ENCODE measurements around the gene MICAL2.

Gene MICAL2

GRCh38 chr11:12137005-12137690 lies 26.8 kb downstream of the MICAL2 start:
- H3K79me2 ChIP-seq (ENCODE audit: low read length), result no peaks in the 10 kb centered on the region
- H3K9ac ChIP-seq (ENCODE audit: low read length), result no peak overlapping the region
- H3K4me1 ChIP-seq (ENCODE audit: low read length), result no peaks in the 10 kb centered on the region
- H3K9me3 ChIP-seq (ENCODE audit: insufficient read depth, low read length), result no peaks in the 10 kb centered on the region
- TF ChIP-seq, protein P1, sequence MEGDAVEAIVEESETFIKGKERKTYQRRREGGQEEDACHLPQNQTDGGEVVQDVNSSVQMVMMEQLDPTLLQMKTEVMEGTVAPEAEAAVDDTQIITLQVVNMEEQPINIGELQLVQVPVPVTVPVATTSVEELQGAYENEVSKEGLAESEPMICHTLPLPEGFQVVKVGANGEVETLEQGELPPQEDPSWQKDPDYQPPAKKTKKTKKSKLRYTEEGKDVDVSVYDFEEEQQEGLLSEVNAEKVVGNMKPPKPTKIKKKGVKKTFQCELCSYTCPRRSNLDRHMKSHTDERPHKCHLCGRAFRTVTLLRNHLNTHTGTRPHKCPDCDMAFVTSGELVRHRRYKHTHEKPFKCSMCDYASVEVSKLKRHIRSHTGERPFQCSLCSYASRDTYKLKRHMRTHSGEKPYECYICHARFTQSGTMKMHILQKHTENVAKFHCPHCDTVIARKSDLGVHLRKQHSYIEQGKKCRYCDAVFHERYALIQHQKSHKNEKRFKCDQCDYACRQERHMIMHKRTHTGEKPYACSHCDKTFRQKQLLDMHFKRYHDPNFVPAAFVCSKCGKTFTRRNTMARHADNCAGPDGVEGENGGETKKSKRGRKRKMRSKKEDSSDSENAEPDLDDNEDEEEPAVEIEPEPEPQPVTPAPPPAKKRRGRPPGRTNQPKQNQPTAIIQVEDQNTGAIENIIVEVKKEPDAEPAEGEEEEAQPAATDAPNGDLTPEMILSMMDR (IDR thresholded peaks at IDR 0.05; ENCODE audit: low read depth, low read length), result no peak
- TF ChIP-seq EZH2phosphoT487 (IDR thresholded peaks at IDR 0.05; ENCODE audit: low read depth), result no peak
- H3K27ac ChIP-seq (ENCODE audit: low read length), result no peak overlapping the region
- no peak overlapping the region for H3K4me2 ChIP-seq (ENCODE audit: low read length)
- H2AFZ ChIP-seq (ENCODE audit: low read depth, low read length), result no peak overlapping the region
- H4K20me1 ChIP-seq (ENCODE audit: insufficient read depth, low read length), result no peaks in the 10 kb centered on the region
- H3K4me3 ChIP-seq (ENCODE audit: low read length), result no peak overlapping the region
- 0 out of 2 replicates have a peak, but pooled peaks cover 5% of the 10 kb centered on the region for H3K27me3 ChIP-seq (ENCODE audit: low read depth, low read length)
- H3K36me3 ChIP-seq (replicated peaks; ENCODE audit: low read depth, low read length), result no peaks in the 10 kb centered on the region

- H2AFZ ChIP-seq (ENCODE audit: low read depth, low read length), result no peak overlapping the region
- H4K20me1 ChIP-seq (ENCODE audit: insufficient read depth, low read length), result no peaks in the 10 kb centered on the region
- no peak overlapping the region for H3K4me2 ChIP-seq (ENCODE audit: low read length)
- H3K9me3 ChIP-seq (ENCODE audit: insufficient read depth, low read length), result no peaks in the 10 kb centered on the region
- TF ChIP-seq, protein P1 (IDR thresholded peaks at IDR 0.05; ENCODE audit: low read depth, low read length), result no peak
- no peak for TF ChIP-seq EZH2phosphoT487 (IDR thresholded peaks at IDR 0.05; ENCODE audit: low read depth)
- no peak overlapping the region for H3K27ac ChIP-seq (ENCODE audit: low read length)
- H3K36me3 ChIP-seq (replicated peaks; ENCODE audit: low read depth, low read length), result no peaks in the 10 kb centered on the region
- no peaks in the 10 kb centered on the region for H3K79me2 ChIP-seq (ENCODE audit: low read length)
- H3K27me3 ChIP-seq (ENCODE audit: low read depth, low read length), result 0 out of 2 replicates have a peak, but pooled peaks cover 4% of the 10 kb centered on the region
- H3K4me3 ChIP-seq (ENCODE audit: low read length), result no peak overlapping the region
- no peak overlapping the region for H3K9ac ChIP-seq (ENCODE audit: low read length)
- no peaks in the 10 kb centered on the region for H3K4me1 ChIP-seq (ENCODE audit: low read length)
These were observed 27.7 kb downstream of the MICAL2 start for GRCh38 chr11:12137938-12138731.

DNA sequence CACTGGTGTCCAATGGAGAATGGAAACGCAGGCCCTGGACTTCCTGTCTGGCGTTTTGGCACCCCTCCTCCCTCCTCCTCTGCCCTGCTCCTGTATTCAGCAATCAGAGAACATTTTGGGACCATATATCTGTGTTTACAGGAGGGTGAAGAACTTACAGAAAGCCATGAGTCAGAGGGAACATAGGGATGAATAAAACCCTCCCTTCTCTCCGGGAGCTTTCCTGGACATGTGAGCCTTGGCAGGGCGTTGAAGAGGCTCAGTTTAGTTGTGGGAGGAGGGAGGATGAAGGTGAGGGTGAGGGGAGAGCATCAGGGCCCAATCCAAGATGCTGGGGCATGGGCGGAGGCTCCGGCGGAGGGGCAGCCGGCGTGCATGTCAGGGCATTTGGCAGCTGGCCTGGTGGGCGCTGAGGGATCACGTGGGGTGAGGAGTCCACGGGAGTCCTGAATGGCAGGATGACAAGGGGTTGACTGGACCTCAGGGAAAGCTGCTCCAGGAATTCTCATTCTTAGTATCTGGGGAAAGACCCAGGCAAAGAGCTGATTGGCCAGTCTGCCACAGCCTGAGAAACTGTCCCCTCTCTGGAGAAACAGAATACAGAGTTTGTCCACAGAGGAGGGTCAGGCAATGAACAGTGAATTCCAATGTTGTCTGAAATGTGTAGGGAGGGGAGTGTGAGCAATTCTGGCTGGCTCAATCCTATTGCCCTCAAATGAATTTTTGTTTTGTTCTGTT lies 28.9 kb downstream of the MICAL2 start:
- Histone ChIP-seq H3K27ac (ENCODE audit: low read length) (no peak overlapping the region), H3K9me3 (ENCODE audit: insufficient read depth, low read length) (no peaks in the 10 kb centered on the region), H3K36me3 (replicated peaks; ENCODE audit: low read depth, low read length) (no peaks in the 10 kb centered on the region), H3K4me3 (ENCODE audit: low read length) (no peak overlapping the region), H3K27me3 (ENCODE audit: low read depth, low read length) (no peaks in the 10 kb centered on the region), H3K4me1 (ENCODE audit: low read length) (no peaks in the 10 kb centered on the region), H3K4me2 (ENCODE audit: low read length) (no peak overlapping the region), H3K79me2 (ENCODE audit: low read length) (no peaks in the 10 kb centered on the region), H2AFZ (ENCODE audit: low read depth, low read length) (no peak overlapping the region), H4K20me1 (ENCODE audit: insufficient read depth, low read length) (no peaks in the 10 kb centered on the region), H3K9ac (ENCODE audit: low read length) (no peak overlapping the region)
- TF ChIP-seq, protein P1 (IDR thresholded peaks at IDR 0.05; ENCODE audit: low read depth, low read length), result no peak
- no peak for TF ChIP-seq EZH2phosphoT487 (IDR thresholded peaks at IDR 0.05; ENCODE audit: low read depth)
